ENCODE data around the gene ZNF710.

Gene ZNF710

DNA sequence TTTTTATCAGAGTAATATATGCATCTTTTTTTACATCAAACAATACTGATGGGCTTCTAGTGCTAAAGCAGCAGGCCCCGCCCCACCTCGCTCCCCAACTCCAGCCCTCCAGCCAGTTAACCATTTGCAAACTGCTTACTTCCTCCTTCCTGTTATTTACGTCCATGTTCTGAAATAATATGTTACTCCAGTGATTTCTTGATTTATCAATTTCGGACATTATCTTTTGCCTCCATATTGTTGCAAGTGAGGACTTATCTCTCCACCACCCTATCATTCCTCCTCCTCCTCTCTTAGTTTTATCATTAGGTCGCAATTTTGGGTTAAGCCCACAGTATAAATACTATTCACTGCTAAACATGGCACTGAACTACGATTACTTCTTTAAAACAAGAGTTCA, 39.5 kb downstream of the ZNF710 start:
- DNase-seq (ENCODE audit: low read depth) = no peak

- no peak for DNase-seq (ENCODE audit: low read depth)
These were observed 41.2 kb downstream of the ZNF710 start for GRCh38 chr15:90042356-90042755.

DNA sequence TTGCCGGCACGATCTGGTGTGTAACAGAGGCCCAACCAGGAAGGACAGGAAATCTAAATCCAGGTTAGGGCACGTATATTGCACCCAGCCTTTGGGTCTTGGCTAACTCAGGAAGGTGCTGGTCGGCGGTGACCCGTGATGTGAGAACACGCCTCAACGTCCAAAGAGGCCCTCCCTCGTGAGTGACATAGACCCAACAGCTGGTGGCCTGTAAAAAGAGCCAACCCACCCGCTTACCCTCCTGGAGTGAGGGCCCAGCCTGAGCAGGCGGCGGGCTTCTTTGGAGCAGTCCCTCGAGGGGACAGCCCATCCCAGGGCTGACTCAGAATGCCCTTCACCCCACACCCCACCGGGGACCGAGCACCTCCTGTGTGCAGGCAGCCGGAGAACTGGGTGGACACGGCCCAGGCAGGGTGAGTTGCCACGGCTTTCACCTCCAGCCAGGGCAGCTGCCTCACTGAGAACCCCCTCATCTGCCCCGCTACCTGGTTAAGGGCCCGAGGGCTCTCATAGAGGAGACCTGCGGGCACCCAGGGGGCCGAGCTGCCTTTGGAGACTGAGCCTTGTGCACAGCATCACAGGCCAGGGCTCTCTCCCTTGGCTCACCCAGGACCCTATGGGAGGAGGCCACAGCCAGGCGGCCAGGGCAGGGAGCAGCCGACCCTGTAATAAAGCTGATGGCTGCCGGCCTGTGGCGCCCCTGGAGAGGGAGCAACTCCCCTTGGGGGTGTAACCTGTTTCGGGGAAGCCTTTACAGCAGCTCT, 41.8 kb downstream of the ZNF710 start:
- no peak for DNase-seq (ENCODE audit: low read depth)

- no peak for DNase-seq (ENCODE audit: low read depth)
These were observed 42.4 kb downstream of the ZNF710 start for GRCh38 chr15:90043530-90044010.

- DNase-seq (ENCODE audit: low read depth) = no peak
These were observed 43.1 kb downstream of the ZNF710 start for GRCh38 chr15:90044191-90044590.

- no peak for DNase-seq (ENCODE audit: low read depth)
These were observed 43.8 kb downstream of the ZNF710 start for GRCh38 chr15:90044916-90045371.

GRCh38 chr15:90046289-90046688, 45.2 kb downstream of the ZNF710 start:
- no peak for DNase-seq (ENCODE audit: low read depth)

DNA sequence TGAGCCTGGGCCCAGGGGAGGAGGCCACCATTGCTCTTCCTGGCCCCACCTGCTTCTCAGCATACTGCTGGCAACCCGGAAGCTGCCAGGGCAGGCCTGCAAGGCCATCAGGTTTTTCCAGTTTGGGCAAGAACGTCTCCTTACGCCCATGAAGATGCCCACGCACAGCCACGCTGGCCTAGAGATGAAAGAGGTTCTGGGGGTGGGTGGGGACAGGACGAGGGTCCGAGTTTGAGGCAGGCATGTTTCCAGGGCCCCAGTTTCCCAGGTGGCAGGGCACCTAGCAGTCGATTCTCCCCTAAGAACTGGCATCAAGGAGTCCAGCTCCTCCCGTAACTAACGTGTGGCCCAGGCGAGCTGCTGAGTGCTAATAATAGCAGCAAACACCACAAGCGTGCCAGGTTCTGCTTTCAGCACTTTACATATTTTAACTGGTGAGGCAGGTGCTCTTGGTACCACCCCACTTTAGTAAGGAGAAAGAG, 45.8 kb downstream of the ZNF710 start:
- DNase-seq (ENCODE audit: low read depth) = no peak

DNA sequence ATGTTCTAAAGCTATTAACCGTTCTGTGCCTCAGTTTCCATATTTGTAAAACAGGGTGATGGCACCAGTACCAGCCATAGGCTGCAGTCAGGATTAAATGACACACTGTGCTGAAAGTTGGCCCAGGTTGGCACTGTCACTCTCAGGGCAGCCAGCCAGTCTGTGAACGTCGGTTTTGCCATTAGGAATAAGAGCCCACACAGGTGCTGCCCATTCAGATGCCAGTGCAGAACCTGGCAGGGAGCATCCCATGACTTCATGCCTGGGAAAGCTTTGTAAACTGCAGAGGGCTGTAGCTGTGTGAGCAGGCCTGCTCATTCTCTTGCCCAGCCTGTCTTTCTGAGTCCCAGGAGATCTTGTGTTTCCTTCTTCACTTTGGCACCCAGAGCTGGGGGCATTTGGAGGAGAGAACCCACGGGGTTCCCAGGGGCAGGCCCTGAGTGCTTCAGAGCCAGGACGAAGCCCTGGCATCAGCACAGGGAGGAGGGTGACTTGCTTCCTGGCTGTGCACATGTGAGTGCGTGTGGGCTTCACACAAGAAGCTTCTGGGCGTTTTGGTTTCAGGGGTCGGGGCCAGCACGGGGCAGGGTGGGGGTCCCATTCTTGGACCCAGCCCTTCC, 46.9 kb downstream of the ZNF710 start:
- no peak for DNase-seq (ENCODE audit: low read depth)

GRCh38 chr15:90049030-90049429, 47.9 kb downstream of the ZNF710 start:
- DNase-seq (ENCODE audit: low read depth) = no peak

DNA sequence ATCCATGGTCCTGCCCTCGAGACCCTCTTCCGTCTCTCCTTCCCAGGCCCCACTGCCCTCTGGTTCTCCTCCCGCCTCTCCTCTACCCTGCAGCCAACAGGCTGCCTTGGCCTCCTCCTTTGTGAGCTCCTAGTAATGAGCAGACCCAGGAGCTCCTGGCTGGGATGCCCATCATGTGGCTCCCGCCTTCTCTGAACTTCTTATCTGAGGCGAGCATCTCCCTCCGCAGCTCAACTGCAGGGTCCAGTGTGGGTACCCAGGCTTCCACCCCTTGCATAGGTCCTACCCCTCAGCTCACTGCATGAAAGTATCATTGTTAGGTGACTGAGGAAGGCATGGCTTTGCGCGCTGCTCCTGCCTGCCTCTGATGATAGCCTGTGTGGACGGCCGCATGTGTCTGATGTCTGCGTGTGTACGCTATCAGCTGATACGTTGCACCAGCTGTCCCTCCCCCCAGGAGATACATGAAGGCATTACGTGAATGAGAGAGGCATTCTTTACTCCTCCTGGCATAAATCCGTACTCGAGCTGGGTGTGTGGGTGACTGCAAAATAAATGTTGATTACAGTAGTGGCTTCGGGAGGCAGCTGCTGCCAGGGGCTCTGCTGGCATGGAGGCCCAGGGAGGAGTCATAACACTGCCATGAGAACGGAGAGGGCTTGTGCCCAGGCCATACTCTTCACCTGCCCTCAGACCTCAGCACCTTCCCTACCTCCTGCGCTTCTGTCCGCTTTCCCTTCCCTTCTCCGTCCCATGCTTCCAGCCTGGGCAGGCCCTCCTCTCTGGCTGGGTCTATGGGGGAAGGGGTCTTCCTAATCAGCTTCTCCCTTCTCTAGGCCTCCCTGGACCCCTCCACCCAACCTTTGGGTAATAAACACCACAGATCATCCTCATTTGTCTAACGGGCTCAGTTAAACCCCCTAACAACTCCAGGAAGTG, 48.8 kb downstream of the ZNF710 start:
- no peak for DNase-seq (ENCODE audit: low read depth)

DNA sequence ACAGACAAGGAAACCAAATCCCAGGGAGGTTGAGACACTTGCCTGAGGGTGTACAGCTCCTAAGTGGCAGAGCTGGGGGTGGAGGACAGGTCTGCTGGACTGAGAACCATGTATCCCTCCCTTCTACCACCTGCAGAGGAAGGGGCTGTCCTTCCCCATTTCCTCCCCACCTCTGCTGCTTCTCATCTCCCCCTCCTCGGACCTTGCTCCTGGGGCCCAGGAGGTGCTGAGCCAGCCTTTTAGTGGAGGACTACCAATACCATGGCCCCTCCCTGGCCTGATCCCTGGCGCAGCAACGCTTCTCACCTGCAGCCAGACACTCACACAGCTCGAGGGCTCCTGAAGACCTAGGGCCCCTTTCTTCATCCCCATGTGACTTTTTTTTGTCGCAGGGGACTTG, 50.8 kb downstream of the ZNF710 start:
- no peak for DNase-seq (ENCODE audit: low read depth)

DNA sequence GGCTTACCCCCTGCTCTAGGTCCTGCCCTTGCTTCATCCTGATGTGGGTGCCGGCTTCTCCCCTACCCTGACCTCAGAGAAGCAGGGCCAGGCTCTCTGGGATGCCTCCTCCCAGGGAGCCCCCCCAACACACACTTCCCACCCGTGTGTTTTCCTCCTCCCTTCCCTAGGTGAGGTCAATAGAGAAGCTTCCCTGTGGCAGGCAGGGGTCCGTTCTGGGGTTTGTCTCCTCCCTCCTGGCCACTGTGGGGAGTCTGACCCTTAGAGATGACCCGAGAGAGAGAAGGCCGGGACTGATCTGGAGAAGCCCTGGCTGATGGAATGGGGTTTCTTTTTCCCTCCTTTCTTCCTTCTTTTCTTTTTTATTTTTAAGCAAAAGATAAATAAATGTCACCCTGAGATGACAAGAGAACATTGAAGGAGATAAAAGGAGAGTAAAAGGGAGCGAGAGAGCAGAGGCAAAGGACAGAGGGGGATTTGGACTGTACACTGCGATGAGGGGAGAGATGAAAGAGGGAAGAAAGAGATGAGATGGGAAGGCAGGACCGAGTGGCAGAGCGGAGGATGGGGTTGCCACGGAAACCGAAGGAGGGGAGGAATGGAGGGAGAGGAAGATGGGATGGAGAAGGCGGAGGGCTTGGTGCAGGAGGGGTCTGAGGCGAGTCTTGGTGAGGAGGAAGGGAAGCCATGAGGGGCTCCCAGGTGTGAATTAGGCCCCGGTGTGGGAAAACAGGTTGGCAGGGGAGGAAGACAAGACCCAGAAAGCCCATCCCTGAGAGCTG, 52.8 kb downstream of the ZNF710 start:
- no peak for DNase-seq (ENCODE audit: low read depth)

GRCh38 chr15:90054618-90055097, 53.5 kb downstream of the ZNF710 start:
- no peak for DNase-seq (ENCODE audit: low read depth)

- DNase-seq (ENCODE audit: low read depth) = no peak
These were observed 54.1 kb downstream of the ZNF710 start for GRCh38 chr15:90055182-90055581.

DNA sequence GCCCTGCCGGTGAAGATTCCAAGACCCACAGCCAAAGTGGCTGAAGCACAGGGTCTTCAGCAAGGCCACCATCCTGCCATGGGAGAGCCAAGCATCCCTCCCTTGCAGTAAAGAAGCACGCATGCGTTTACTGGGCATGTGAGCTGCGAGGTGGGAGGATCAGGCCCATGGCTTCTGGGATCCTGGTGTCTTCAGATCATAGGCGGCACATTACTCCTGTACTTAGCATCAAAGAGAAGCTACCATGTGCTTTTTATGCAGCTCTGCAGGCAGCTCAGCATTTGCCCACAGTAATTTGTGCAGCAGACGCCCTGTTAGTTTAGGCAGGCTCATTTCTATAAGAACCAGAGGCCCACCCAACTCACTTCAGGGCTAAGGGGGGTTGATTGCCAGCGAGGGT, 55.4 kb downstream of the ZNF710 start:
- DNase-seq (ENCODE audit: low read depth) = no peak

DNA sequence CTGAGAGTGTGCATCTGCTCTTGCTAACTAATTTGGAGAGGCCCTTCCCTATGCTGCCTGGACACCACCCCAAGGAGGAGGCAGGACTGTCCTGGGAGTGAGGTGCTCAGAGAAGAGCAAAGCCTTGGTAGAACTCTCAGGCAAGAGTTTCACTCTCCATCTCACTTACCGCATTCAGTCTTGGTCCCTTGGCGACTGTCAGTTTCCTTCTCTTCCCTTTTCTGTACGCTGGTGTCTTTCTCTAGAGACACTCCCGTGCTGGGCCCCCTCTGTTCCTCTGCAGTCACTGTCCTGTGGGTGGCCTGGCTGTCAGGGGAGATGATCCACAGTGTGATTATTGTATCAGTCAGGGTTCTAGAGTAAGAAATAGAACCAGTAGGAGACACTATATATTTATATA, 57.2 kb downstream of the ZNF710 start:
- DNase-seq (ENCODE audit: low read depth) = no peak

GRCh38 chr15:90058775-90059174, 57.7 kb downstream of the ZNF710 start:
- DNase-seq (ENCODE audit: low read depth) = no peak

DNA sequence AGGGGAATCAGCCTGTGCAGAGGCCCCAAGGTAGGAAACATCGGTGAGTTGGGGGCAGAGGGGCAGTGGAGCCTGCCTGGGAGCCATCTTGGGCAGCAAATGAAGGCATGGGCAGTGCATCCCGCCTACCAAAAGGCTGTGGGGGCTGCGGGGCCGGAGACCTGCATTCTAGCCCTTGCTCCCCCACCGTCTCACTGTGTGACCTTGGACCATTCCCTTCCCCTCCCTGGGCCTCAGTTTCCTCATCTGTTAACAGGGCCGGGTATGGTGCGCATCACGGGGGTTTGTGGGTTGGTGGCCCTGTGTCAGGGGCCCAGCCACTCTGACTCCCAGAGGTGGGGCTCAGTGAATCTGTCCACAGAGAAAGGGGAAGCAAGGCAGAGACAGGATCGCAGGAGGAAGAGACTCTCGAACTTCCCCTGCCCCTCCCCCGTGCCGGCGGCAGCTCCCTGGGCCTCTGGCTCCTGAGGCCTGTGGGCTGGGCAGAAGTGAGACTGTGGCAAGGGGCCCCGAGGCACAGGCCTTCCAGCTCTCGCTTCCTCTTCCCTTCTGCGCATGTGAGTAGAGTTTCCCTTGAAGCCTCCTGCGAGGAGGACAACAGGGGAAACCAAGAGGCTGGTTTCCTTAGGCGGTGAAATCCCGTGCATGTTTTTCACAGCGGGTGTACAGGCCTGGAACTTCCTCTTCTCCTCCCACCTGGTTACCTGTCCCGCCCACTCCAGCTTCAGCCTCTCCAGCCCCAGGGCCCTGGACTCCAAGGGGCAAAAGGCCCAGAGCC, 58.3 kb downstream of the ZNF710 start:
- DNase-seq (ENCODE audit: low read depth) = peak; percentile 41

DNA sequence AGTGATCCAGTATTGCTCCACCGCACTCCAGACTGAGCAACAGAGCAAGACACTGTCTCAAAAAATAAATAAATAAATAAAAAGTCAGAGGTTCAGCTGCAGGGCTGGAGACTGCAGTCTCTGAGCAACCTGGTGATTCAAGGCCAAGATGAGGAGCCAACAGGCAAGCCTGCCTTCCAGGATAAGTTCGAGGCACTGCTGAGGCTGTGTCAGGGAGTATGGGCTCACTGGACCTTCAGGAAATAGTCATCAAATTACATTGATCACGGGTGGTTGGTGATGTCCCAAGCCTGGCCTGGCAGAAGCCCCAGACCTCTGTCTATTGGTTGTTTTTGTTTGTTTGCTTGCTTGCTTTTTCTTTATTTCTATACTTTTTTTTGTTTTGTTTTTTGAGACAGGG, 59.7 kb downstream of the ZNF710 start:
- no peak for DNase-seq (ENCODE audit: low read depth)

DNA sequence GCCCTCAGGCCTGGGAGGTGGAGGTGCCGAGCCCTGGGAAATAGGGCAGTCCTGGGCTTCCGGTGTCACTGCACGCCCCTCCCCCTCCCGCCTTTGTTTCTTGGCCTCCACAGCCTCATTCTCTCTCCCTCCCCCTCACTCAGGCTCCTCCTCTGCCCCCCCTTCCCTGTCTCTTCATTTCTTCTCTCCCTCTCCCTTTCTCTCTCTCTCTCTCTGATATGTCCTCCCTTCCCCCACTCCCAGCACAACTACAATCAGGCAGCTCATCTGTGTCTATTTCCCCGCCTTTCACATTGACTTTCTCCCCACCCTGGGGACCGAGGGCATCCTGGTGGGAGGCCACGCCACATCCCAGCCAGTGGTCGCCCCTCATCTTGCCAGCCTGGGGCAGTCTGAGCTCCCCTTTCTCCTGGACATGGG, 60.9 kb downstream of the ZNF710 start:
- DNase-seq (ENCODE audit: low read depth) = peak; percentile 11
